ENCODE measurements around the gene SARS2.
"Not testable (repeated sequence)": the region's sequence is repeated elsewhere in the genome, so short reads cannot be mapped to it uniquely, and the experiment has no call there.

The SARS2 gene

DNA sequence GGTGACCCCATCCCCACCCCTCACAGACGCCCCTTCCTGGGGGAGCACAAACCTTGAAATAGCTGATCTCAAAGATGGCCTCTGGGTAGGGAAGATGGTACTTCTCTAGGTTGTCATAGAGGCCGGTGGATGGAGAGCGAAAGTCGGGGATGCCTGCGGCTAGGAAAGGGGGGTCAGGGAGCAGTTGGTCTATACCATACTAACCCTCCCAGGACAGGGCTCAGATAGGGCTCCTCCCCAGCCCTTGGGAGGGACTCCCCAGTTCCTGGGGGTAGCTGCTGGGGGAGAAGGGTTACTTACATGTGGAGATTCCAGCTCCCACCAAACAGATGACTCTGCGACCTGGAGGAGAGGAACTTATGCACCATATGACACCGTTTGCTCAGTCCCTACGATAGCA is 40.8 kb downstream of the SARS2 start:
- no peak for DNase-seq

GRCh38 chr19:38888876-38889275 is 41.7 kb downstream of the SARS2 start:
- no peak for DNase-seq

DNA sequence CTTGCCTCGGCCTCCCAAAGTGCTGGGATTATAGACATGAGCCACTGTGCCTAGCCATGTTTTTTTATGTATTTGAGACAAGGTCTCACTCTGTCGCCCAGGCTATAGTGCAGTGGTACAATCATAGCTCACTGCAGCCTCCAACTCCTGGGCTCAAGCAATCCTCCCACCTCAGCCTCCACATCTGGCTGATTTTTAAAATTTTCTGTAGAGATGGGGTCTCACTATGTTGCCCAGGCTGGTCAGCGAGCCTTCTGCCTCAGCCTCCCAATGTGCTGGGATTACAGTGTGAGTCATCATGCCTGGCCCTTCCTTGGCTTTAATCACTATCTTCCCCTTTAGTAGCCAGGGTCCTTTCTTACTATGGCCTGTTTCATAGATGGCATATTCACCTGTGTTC is 45.9 kb downstream of the SARS2 start:
- DNase-seq, result not testable (repeated sequence)

- DNase-seq, result no peak
Observed at GRCh38 chr19:38883286-38883685, 47.3 kb downstream of the SARS2 start.

- no peak for DNase-seq
Observed at GRCh38 chr19:38880882-38881609, 49.5 kb downstream of the SARS2 start.

DNA sequence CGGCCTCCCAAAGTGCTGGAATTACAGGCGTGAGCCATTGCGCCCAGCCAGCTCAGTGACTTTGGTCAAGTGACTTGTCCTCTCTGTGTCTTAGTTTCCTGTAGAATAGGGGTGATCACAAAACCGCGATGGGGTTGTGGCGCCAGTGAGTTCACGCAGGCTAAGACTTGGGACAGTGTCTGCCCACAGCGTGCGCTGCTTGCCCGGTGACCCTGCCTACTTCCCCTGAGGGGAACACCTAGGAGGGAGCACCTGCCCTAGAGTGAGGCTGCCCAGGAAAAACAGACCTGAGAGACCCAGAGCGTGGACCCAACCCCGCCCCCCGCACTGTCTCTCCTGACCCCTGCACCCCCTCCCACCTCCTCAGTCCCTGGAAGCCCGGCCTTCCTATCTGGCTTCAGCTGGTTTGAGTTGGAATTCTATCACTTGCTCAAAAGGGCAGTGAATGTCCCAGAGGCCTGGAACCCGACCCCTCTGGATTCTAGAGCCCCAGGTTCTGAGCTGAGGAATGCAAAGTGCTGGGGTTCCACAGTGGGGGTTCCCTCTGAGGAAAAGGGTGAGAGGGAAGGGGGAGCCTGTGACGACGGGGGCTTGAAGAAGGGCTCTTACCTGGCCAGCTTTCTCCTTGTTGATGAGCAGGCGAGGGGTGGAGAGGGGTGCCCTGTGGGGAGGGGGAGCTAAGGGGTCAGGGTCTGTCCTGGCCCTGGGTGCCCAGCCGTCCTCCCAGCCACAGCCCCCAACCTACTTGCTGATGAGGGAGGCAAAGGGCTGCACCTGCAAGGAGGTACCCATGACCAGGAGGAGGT is 50.3 kb downstream of the SARS2 start:
- DNase-seq, result no peak

GRCh38 chr19:38879400-38879751 is 51.2 kb downstream of the SARS2 start:
- no peak for DNase-seq

DNA sequence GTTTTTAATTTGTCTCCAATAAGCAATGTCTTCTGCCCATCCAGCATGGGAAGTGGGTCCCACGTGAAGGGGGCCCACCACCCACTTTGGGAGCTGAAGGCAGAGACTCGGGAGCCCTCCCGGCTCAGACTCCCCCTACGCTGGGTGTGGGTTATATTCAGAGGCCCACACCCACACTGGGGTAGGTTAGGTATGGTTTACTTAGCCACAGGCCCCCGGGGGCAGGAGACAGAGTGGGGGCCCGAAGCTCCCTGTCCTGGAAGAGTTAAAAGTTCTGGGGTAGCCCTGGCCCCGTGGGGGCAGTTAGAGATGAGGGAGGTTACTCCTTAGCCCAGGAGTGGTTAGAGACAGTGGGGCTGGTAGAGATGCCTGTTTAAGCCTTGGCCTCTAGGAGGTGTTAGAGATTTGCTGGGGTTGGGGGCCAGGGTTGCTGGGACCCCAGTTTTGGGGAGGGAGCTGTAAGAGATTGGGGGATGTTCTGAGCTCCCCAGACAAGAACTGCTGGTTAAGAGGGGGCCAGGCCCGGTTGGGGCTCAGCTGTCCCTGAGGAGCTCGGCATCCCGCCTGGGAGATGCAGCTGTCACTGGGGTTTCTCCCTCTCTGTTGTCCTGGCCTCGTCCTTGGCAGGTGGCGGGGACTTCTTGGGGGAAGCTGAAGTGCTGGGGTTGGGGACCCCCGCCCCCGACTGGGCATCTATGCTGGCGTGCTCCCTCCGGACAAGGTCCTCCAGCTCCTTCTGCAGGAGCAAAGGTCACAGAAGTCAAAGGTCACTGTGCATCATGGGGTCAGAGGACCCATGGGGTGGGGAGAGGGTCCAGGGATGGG is 51.8 kb downstream of the SARS2 start:
- no peak for DNase-seq

DNA sequence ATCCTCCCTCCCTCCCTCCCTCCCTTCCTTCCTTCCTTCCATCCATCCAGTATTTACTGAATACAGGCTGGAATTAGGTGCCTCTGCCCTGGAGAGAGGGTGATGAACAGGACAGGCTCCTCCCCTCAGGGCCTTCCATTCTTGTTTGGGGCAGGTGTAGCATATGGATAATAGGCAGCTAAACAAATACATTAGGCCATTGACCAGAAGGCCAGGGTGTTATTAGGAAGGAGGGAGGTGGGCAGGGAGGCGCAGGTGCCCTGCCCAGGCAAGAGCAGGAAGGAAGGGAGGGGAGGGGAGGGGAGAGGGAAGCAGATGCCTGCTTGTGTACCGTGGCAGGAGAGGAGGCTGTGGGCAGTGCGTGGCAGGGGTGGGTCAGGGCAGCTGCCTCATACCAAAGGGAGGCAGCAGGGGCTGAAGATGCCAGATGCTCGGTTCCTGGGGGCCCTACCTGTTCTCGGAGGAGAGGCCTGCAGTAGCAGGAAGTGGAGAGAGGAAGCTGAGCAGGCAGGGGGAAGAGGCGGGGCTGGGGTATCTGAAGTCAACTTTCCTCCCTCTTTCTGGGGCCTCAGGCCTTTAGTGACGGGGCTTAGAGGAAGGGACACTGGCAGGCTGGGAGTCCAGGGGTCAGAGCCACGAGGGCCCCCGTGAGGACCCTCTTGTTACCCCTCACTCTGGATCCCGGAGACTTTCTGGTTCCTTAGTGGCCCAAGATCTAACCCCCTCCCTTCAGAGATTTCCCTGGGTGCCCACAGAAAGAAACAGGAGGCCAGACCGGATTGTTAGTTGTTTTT is 52.6 kb downstream of the SARS2 start, which contains the start of gene RINL:
Gene RINL (minus strand): TSS at position 495 of the 794 bp plus-strand sequence. CDS start 1,533 bp downstream, outside the sequence.
- peak; percentile 73 for DNase-seq

- peak; percentile 33 for DNase-seq
Observed at GRCh38 chr19:38875656-38876395, 54.7 kb downstream of the SARS2 start.

DNA sequence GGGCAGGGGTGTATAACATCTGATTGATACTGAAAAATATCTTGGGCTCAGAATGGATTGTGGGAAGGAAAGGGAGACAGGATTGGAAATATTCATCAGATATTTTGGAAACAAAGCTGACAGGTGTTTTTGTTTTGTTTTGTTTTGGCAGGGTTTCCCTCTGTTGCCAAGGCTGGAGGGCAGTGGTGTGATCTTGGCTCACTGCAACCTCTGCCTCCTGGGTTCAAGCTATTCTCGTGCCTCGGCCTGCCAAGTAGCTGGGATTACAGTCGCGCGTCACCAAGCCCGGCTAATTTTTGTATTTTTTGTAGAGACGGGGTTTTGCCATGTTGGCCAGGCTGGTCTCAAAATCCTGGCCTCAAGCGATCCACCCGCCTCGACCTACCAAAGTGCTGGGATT is 57.2 kb downstream of the SARS2 start:
- DNase-seq, result not testable (repeated sequence)

DNA sequence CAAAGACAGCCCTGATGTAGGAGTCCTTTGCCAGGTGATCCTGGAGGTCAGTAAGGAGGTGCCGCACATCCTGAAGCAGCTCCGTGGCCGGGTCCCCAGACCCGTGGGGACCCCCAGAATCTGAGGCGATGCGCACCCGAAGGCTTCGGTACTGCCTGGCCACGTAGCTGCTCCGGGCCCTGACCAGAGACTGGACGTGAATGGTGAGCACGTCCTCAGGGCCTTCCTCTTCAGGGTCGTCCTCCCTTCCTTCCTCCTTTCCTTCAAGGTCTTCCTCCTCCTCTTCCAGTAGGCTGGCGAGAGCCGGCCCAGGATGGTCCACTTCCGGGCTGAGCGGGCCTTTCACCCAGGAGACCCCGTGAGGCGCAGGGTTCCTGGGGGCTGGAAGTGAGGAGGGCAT is 60.0 kb downstream of the SARS2 start:
- no peak for DNase-seq

GRCh38 chr19:38869836-38870607 is 60.5 kb downstream of the SARS2 start:
- DNase-seq, result peak; percentile 89

- DNase-seq, result peak; percentile 69
Observed at GRCh38 chr19:38869160-38869835, 61.3 kb downstream of the SARS2 start.

DNA sequence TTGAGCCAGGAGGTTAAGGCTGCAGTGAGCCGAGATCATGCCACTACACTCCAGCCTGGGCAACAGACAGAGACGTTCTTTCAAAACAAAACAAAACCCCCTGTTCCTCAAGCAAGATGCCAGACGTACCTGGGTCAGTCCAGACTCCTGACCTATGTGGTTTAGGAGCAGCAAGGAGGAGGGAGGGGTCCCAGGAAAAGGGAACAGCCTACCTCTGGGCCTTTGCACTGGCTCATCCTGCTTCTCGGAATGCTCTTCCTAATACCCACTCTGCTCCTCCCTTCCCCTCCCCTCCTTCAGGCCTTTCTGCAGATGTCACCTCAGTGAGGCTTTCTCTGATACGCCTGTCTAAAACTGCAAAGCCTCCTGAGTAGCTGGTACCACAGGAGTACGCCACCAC is 62.0 kb downstream of the SARS2 start:
- DNase-seq, result no peak

GRCh38 chr19:38867171-38867780 is 63.3 kb downstream of the SARS2 start:
- DNase-seq, result no peak

All from hematopoietic multipotent progenitor cell treated with erythropoietin and hydrocortisone succinate and interleukin-3 and kit ligand, for 6 days (in vitro differentiated cells).